Sigmoid colon (tissue), 7 donors: Measurements from ENCODE around the gene DACT2. TPM values are rescaled to one million over a fixed set of nuclear protein-coding genes. Genes with fewer than 3 reads are reported as not detected.
"Not testable (repeated sequence)": the region's sequence is repeated elsewhere in the genome, so short reads cannot be mapped to it uniquely, and the experiment has no call there.

Experiments used
- DNase-seq: peaks from one replicate; pipeline ENCODE4 v3.0.0-alpha.2; 2019
- H3K27ac ChIP-seq, 4 donors: fragments of 200-600 bp; sonication (generic); one replicate each; pipeline ENCODE4 v1.5.1; 2016 to 2019; ENCODE audit warnings: mild to moderate bottlenecking in 1 of 4
- H3K27me3 ChIP-seq, 3 donors: fragments of 200-600 bp; sonication (generic); one replicate each; pipeline ENCODE4 v1.5.1; 2019; ENCODE audit warnings: mild to moderate bottlenecking in 1 of 3
- H3K36me3 ChIP-seq, 4 donors: fragments of 200-600 bp; sonication (generic); one replicate each; pipeline ENCODE4 v1.5.1; 2016 to 2019
- H3K4me1 ChIP-seq, 4 donors: fragments of 200-600 bp; sonication (generic); one replicate each; pipeline ENCODE4 v1.5.1; 2017 to 2019
- H3K4me3 ChIP-seq, 4 donors: fragments of 200-600 bp; sonication (generic); one replicate each; pipeline ENCODE4 v1.5.1; 2017 to 2019; ENCODE audit warnings: mild to moderate bottlenecking in 2 of 4, moderate library complexity in 1 of 4
- H3K9me3 ChIP-seq, 4 donors: fragments of 200-600 bp in 3 of 4; sonication (generic) in 3 of 4; one replicate each; pipeline versions ENCODE4 v1.5.1 to v1.6.1; 2013 to 2019
- CTCF ChIP-seq, 4 experiments: fragments of 450-650 bp in 3 of 4; fragments of 200-600 bp in 1 of 4; IDR thresholded peaks; one replicate each; pipeline ENCODE4 v1.5.1; 2016 to 2019; ENCODE audit warnings: antibody characterized with exemption in 4 of 4, mild to moderate bottlenecking in 3 of 4, moderate library complexity in 2 of 4
- EP300 ChIP-seq, 4 donors: sonication (generic); formaldehyde crosslinking; IDR thresholded peaks; one replicate each; pipeline ENCODE4 v1.6.1; 2017; ENCODE audit warnings: antibody characterized with exemption in 4 of 4
- POLR2A ChIP-seq, 2 donors: fragments of 450-650 bp; IDR thresholded peaks; one replicate each; pipeline ENCODE4 v1.6.1; 2016; ENCODE audit warnings: antibody characterized with exemption in 2 of 2, mild to moderate bottlenecking in 2 of 2, moderate library complexity in 2 of 2
- POLR2AphosphoS5 ChIP-seq, 4 donors: sonication (generic); formaldehyde crosslinking; IDR thresholded peaks; one replicate each; pipeline ENCODE4 v1.6.1; 2017; ENCODE audit warnings: antibody characterized with exemption in 4 of 4
- WGBS, 2 donors: extraction: QIAGEN DNeasy Blood & Tissue Kit; methylation state at CpG; one replicate each; pipeline ENCODE4 v1.1.7; 2013; 5-methylcytosine and 5-hydroxymethylcytosine counted together
- intact Hi-C: fragments of 100-400 bp; cut with DNase I; formaldehyde crosslinking; loops from one replicate; pipeline ENCODE4 v1.15.1; 2023
- polyA plus RNA-seq, 3 donors: library from polyadenylated mRNA; stranded (reverse); fragments of 200-250 nt; gene quantifications; one replicate each; pipeline ENCODE4 v1.2.3, GENCODE V29; 2013
- total RNA-seq, 4 donors: library from RNA; depleted of rRNA; stranded (reverse); fragments of >200 nt; gene quantifications; one replicate each; pipeline ENCODE4 v1.1.0, GENCODE V29; 2016
- donor health status: healthy with polysubstance abuse.
- donor health status: Bipolar disorder and iron deficiency.
- donor health status: healthy.

Gene DACT2
- total and polyA plus RNA-seq, 7 donors: 0.16 to 1.1 (median 0.60) TPM

- Histone ChIP-seq H3K27me3 (no peaks in the 10 kb centered on the region), H3K4me3 (no peak overlapping the region), H3K27ac (no peak overlapping the region), H3K9me3 (no peaks in the 10 kb centered on the region), H3K36me3 (no peaks in the 10 kb centered on the region), H3K4me1 (no peaks in the 10 kb centered on the region)
- 36 to 43% methylated on average over 17 of the region's 17 CpGs for WGBS, 2 donors
- DNase-seq: no peak
- intact Hi-C loops: no loop called here
- TF ChIP-seq CTCF (IDR thresholded peaks at IDR 0.05) (no peak), EP300 (IDR thresholded peaks at IDR 0.05) (no peak), POLR2AphosphoS5 (IDR thresholded peaks at IDR 0.05) (no peak), POLR2A (IDR thresholded peaks at IDR 0.05) (no peak)
Measured at GRCh38 chr6:168272415-168273325, 46.9 kb downstream of the DACT2 start.

- Histone ChIP-seq H3K4me1 (no peaks in the 10 kb centered on the region), H3K4me3 (no peak overlapping the region), H3K27ac (no peak overlapping the region), H3K36me3 (no peaks in the 10 kb centered on the region), H3K9me3 (no peaks in the 10 kb centered on the region), H3K27me3 (no peaks in the 10 kb centered on the region)
- TF ChIP-seq EP300 (IDR thresholded peaks at IDR 0.05) (no peak), CTCF (IDR thresholded peaks at IDR 0.05) (no peak), POLR2AphosphoS5 (IDR thresholded peaks at IDR 0.05) (no peak), POLR2A (IDR thresholded peaks at IDR 0.05) (no peak)
- intact Hi-C loops: no loop called here
- no peak for DNase-seq
- 93% methylated on average over 19 of the region's 19 CpGs for WGBS, 2 donors
Measured at GRCh38 chr6:168270274-168271172, 49.1 kb downstream of the DACT2 start.

GRCh38 chr6:168269455-168270243, 49.9 kb downstream of the DACT2 start:
- DNase-seq: no peak
- no peaks in the 10 kb centered on the region for H3K27me3 ChIP-seq
- TF ChIP-seq POLR2A (IDR thresholded peaks at IDR 0.05) (no peak), POLR2AphosphoS5 (IDR thresholded peaks at IDR 0.05) (no peak), EP300 (IDR thresholded peaks at IDR 0.05) (no peak), CTCF (IDR thresholded peaks at IDR 0.05) (no peak)
- H3K9me3 ChIP-seq: no peaks in the 10 kb centered on the region
- no peak overlapping the region for H3K4me3 ChIP-seq
- no peaks in the 10 kb centered on the region for H3K4me1 ChIP-seq
- WGBS, 2 donors: 96% methylated on average over 16 of the region's 16 CpGs
- no peak overlapping the region for H3K27ac ChIP-seq
- intact Hi-C loops: no loop called here
- no peaks in the 10 kb centered on the region for H3K36me3 ChIP-seq

DNA sequence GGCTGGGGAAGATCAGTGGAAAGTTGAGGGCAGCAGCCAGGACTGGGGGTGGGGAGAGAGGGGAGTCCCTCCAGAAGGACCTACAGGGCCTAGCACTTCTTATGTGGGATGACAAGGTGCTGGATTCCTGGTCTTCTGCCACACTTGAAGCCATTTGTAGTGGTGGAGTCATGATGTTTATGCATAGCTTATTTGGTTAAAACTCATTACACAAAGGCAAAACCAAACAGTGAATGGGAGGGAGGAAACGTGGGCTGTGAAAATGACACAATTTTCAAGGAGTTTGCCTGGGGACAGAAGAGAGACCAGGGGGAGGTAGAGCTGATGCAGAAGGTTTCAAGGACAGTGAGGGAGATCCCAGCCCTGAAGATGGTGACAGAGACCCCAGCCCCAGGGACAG, 50.8 kb downstream of the DACT2 start:
- H3K27ac ChIP-seq: no peak overlapping the region
- TF ChIP-seq POLR2A (IDR thresholded peaks at IDR 0.05): no peak
- no peak for TF ChIP-seq CTCF (IDR thresholded peaks at IDR 0.05)
- TF ChIP-seq POLR2AphosphoS5 (IDR thresholded peaks at IDR 0.05): no peak
- TF ChIP-seq EP300 (IDR thresholded peaks at IDR 0.05): no peak
- DNase-seq: no peak
- no peaks in the 10 kb centered on the region for H3K4me1 ChIP-seq
- 51 to 52% methylated on average over 1 of the region's 1 CpG for WGBS, 2 donors
- intact Hi-C loops: no loop called here
- no peaks in the 10 kb centered on the region for H3K27me3 ChIP-seq
- H3K36me3 ChIP-seq: no peaks in the 10 kb centered on the region
- no peaks in the 10 kb centered on the region for H3K9me3 ChIP-seq
- no peak overlapping the region for H3K4me3 ChIP-seq

DNA sequence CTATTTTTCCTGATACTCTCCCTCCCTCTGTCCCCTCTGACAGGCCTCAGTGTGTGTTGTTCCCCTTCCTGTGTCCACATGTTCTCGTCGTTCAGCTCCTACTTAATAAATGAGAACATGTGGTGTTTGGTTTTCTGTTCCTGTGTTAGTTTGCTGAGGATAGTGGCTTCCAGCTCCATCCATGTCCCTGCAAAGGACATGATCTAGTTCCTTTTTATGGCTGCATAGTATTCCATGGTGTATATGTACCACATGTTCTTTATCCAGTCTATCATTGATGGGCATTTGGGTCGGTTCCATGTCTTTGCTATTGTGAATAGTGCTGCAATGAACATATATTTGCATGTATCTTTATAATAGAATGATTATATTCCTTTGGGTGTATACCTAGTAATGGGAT, 51.8 kb downstream of the DACT2 start:
- H3K9me3 ChIP-seq, H3K4me3 ChIP-seq, H3K36me3 ChIP-seq, H3K27ac ChIP-seq, H3K27me3 ChIP-seq, DNase-seq, H3K4me1 ChIP-seq, intact Hi-C loops: not testable (repeated sequence)
- WGBS, 2 donors: 79 to 96% methylated on average over 3 of the region's 3 CpGs
